GM12878 (cell line): ENCODE measurements around the gene TTC23. TPM values are rescaled to one million over a fixed set of nuclear protein-coding genes. Genes with fewer than 3 reads are reported as not detected.

Experiments used
- CEBPZ ChIP-seq: fragments of 150-350 bp; IDR thresholded peaks from 2 replicates; pipeline ENCODE4 v1.6.1; 2016; ENCODE audit warnings: low read depth, low read length
- CHD4 ChIP-seq: fragments of 200-600 bp; sonication (generic); IDR thresholded peaks from 2 replicates; pipeline ENCODE4 v1.6.1; 2016; ENCODE audit warnings: mild to moderate bottlenecking
- EGR1 ChIP-seq, 2 experiments: IDR thresholded peaks; 1 replicate in 1 of 2; 2 replicates in 1 of 2; pipeline ENCODE4 v1.6.1; 2011 to 2012; ENCODE audit warnings: low read depth in 2 of 2, low read length in 2 of 2, borderline replicate concordance in 1 of 2, mild to moderate bottlenecking in 1 of 2, moderate library complexity in 1 of 2
- HDGF ChIP-seq: fragments of 450-650 bp; IDR thresholded peaks from 2 replicates; pipeline ENCODE4 v1.6.1; 2016; ENCODE audit warnings: antibody characterized with exemption
- HSF1 ChIP-seq: fragments of 150-350 bp; IDR thresholded peaks from 2 replicates; pipeline ENCODE4 v1.6.1; 2014; ENCODE audit warnings: mild to moderate bottlenecking, low read depth, low read length
- LARP7 ChIP-seq: fragments of 450-650 bp; IDR thresholded peaks from 2 replicates; pipeline ENCODE4 v1.6.1; 2017; ENCODE audit warnings: mild to moderate bottlenecking
- MTA2 ChIP-seq: fragments of 450-650 bp; IDR thresholded peaks from 2 replicates; pipeline ENCODE4 v1.6.1; 2016; ENCODE audit warnings: low read depth, mild to moderate bottlenecking, moderate library complexity
- NRF1 ChIP-seq: conservative IDR thresholded peaks from 2 replicates; pipeline ENCODE4 v1.6.1; 2011; ENCODE audit warnings: mild to moderate bottlenecking, low read depth, low read length, improper control_type of control experiment
- PBX3 ChIP-seq: IDR thresholded peaks from 2 replicates; pipeline ENCODE4 v1.6.1; 2011; ENCODE audit warnings: mild to moderate bottlenecking, low read depth, low read length, moderate library complexity; ENCODE audit not compliant: insufficient replicate concordance
- RELA ChIP-seq: fragments of 450-650 bp; IDR thresholded peaks from 2 replicates; pipeline ENCODE4 v1.8.0; 2014; ENCODE audit warnings: borderline replicate concordance; ENCODE audit not compliant: partially characterized antibody
- REST ChIP-seq: IDR thresholded peaks from 2 replicates; pipeline ENCODE4 v1.6.1; 2012; ENCODE audit warnings: mild to moderate bottlenecking, low read depth, low read length
- SIX5 ChIP-seq: IDR thresholded peaks from 2 replicates; pipeline ENCODE4 v1.6.1; 2011; ENCODE audit warnings: mild to moderate bottlenecking, low read depth, low read length, moderate library complexity; ENCODE audit not compliant: severe bottlenecking
- SKIL ChIP-seq: fragments of 450-650 bp; IDR thresholded peaks from 2 replicates; pipeline ENCODE4 v1.6.1; 2017; ENCODE audit warnings: mild to moderate bottlenecking, low read depth, inconsistent platforms; ENCODE audit not compliant: poor library complexity, severe bottlenecking
- SMAD5 ChIP-seq: IDR thresholded peaks from 2 replicates; pipeline ENCODE4 v1.6.1; 2016; ENCODE audit warnings: antibody characterized with exemption, low read depth
- SREBF1 ChIP-seq: IDR thresholded peaks from 2 replicates; pipeline ENCODE4 v1.6.1; 2012; ENCODE audit warnings: mild to moderate bottlenecking, low read length
- ZNF217 ChIP-seq: fragments of 450-650 bp; IDR thresholded peaks from 2 replicates; pipeline ENCODE4 v1.6.1; 2017; ENCODE audit warnings: antibody characterized with exemption, mild to moderate bottlenecking
- polyA plus RNA-seq, 11 experiments: library from polyadenylated mRNA; depleted of rRNA in 4 of 11; unstranded in 6 of 11; stranded (reverse) in 5 of 11; fragments of >200 nt; fragmentation: Nextera tagmentation in 4 of 11; fragmentation: Illumina TruSeq in 1 of 11; extraction: Ambion mirVana in 4 of 11; extraction: Trizol in 1 of 11; gene quantifications; 1 replicate in 1 of 11; 2 replicates in 10 of 11; pipeline versions ENCODE4 v1.2.1 to v1.2.3, GENCODE V29; 2011 to 2016; ENCODE audit warnings: inconsistent platforms in 2 of 11, missing spikeins in 2 of 11, low read depth in 1 of 11
- total RNA-seq, 4 experiments: library from RNA; depleted of rRNA in 3 of 4; stranded (reverse); fragments of >200 nt in 3 of 4; fragmentation: Illumina TruSeq in 1 of 4; extraction: Trizol in 1 of 4; gene quantifications; 2 replicates each; pipeline versions ENCODE4 v1.2.1 to v1.2.3, GENCODE V29; 2013 to 2021

Gene TTC23
- total and polyA plus RNA-seq, 10 of the 15 experiments (the other 5 are each of a cell fraction or from before 2014, with no cell fraction given): 1.2 to 9.0 (median 6.5) TPM

GRCh38 chr15:99250857-99251841 is 1.8 kb upstream of the TTC23 start, which contains the start of gene LRRC28 (continued):
- TF ChIP-seq ZNF217: no peak
- TF ChIP-seq HSF1: no peak; the same call in 1 of the 2 replicates
- no peak for TF ChIP-seq MTA2
- TF ChIP-seq HDGF: no peak
- peak; percentile 73 for TF ChIP-seq PBX3
- TF ChIP-seq SKIL: no peak
- no peak for TF ChIP-seq REST
- TF ChIP-seq CHD4: no peak
- no peak for TF ChIP-seq RELA
- TF ChIP-seq CEBPZ: no peak; the same call in 1 of the 2 replicates
- peak; percentile 96 for TF ChIP-seq SMAD5
- TF ChIP-seq NRF1: no peak
- no peak for TF ChIP-seq SIX5
- TF ChIP-seq EGR1 (IDR thresholded peaks at IDR 0.05; ENCODE audit: borderline replicate concordance in 1 of 2, low read depth in 2 of 2, low read length in 2 of 2): peak in 1 of 2 experiments; percentile 52; a peak in 1 of 3 replicates
- no peak for TF ChIP-seq SREBF1
- peak; percentile 89 for TF ChIP-seq LARP7
